ENCODE measurements around the gene MAP3K13. TPM values are rescaled to one million over a fixed set of nuclear protein-coding genes. Genes with fewer than 3 reads are reported as not detected.
"Not testable (repeated sequence)": the region's sequence is repeated elsewhere in the genome, so short reads cannot be mapped to it uniquely, and the experiment has no call there.

The MAP3K13 gene
- total RNA-seq, 4 donors from 2014 or later = 15.1 to 30.2 (median 24.0) TPM

DNA sequence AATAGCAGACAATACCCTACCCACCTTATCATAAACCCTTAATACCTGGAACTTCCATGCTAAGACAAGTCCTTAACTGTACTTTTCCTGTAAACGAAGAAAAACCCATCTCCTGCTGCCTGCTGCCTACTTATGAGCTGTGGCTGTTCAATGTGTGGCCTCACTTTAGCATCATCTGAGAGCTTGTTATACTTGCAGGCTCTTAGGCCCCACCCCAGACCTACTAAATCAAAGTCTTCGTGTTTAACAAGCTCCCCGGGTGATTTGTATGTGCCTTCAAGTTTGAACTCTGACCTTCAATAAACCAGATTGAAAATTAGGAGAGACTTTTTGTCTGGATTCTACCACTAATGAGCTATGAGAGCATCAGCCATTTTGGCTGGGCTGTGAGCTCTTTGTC, 106.6 kb downstream of the MAP3K13 start:
- Histone ChIP-seq H3K36me3 (peaks cover 5 to 76% (median 6%) of the 10 kb centered on the region in 3 donors), H3K27me3 (no peaks in the 10 kb centered on the region), H3K4me1 (peaks cover 0 to 9% (median 0%) of the 10 kb centered on the region in 3 donors), H3K27ac (no peak overlapping the region), H3K4me3 (no peak overlapping the region), H3K9me3 (no peaks in the 10 kb centered on the region)
- 64 to 87% methylated on average over 3 of the region's 3 CpGs for WGBS, 2 donors
- no peak for TF ChIP-seq CTCF (IDR thresholded peaks at IDR 0.05)
- TF ChIP-seq POLR2A (IDR thresholded peaks at IDR 0.05) = no peak
- intact Hi-C loops (cut with DNase I) = no loop called here
- DNase-seq = no peak

DNA sequence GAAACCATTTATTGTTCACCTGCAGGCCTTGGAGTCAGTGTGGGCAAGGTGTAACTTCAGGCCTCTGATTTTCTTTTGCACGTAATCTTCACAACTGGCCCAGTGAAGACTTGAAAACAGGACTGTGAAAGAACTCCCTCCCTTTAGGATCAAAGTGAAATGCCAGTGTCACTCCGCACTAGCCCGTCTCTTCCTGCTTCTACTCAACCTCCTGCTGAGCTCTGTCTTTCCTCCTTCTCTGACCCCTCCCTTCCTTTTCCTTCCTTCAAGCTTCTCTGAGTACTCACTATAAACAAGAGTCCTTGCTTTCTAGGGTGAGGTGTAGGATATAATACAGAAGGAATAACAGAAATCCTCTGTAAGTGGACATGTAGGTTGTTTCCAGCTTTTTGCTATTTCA, 107.4 kb downstream of the MAP3K13 start:
- intact Hi-C loops (cut with DNase I) = no loop called here
- DNase-seq = no peak
- H3K4me1 ChIP-seq = peaks cover 0 to 9% (median 0%) of the 10 kb centered on the region in 3 donors
- H3K27ac ChIP-seq = no peak overlapping the region
- no peak overlapping the region for H3K4me3 ChIP-seq
- H3K27me3 ChIP-seq = no peaks in the 10 kb centered on the region
- no peaks in the 10 kb centered on the region for H3K9me3 ChIP-seq
- peaks cover 5 to 76% (median 6%) of the 10 kb centered on the region in 3 donors for H3K36me3 ChIP-seq
- WGBS, 2 donors = 66 to 78% methylated on average over 3 of the region's 3 CpGs
- TF ChIP-seq CTCF (IDR thresholded peaks at IDR 0.05) (no peak), POLR2A (IDR thresholded peaks at IDR 0.05) (no peak)

DNA sequence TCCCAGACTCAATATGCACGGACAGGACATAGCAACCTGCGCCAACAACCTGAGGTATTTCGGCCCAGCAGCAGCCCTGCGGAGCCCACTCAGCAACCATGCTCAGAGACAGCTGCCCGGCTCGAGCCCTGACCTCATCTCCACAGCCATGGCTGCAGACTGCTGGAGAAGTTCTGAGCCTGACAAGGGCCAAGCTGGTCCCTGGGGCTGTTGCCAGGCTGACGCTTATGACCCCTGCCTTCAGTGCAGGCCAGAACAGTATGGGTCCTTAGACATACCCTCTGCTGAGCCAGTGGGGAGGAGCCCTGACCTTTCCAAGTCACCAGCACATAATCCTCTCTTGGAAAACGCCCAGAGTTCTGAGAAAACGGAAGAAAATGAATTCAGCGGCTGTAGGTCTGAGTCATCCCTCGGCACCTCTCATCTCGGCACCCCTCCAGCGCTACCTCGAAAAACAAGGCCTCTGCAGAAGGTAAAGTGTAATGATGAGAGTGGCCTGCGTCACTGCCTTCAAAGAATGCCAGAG, 110.4 kb downstream of the MAP3K13 start:
- no peak overlapping the region for H3K4me3 ChIP-seq
- H3K36me3 ChIP-seq = peaks cover 0 to 65% (median 6%) of the 10 kb centered on the region in 3 donors
- peaks cover 0 to 9% (median 0%) of the 10 kb centered on the region in 3 donors for H3K4me1 ChIP-seq
- DNase-seq = no peak
- no peaks in the 10 kb centered on the region for H3K27me3 ChIP-seq
- 52 to 57% methylated on average over 9 to 10 of the region's 15 CpGs for WGBS, 2 donors
- TF ChIP-seq POLR2A (IDR thresholded peaks at IDR 0.05) = no peak
- TF ChIP-seq CTCF (IDR thresholded peaks at IDR 0.05) = no peak
- H3K27ac ChIP-seq = peak overlapping the region in 1 of 4 donors; percentile 25
- intact Hi-C loops (cut with DNase I) = no loop called here
- H3K9me3 ChIP-seq = no peaks in the 10 kb centered on the region

DNA sequence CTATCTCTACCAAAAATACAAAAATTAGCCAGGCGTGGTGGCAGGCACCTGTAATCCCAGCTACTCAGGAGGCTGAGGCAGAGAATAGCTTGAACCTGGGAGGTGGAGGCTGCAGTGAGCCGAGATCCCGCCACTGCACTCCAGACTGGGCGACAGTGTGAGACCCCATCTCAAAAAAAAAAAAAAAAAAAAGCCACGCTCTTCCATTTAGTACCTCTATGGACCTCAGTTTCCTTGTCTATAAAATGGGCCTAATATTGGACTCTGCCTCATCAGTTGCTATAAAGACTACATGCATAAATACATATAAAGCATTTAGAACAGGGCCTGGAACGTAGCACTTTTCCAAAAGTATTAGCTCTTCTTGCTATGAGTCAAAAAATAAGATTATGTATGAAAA, 112.0 kb downstream of the MAP3K13 start:
- peaks cover 0 to 66% (median 6%) of the 10 kb centered on the region in 3 donors for H3K36me3 ChIP-seq
- H3K9me3 ChIP-seq; intact Hi-C loops (cut with DNase I); H3K27me3 ChIP-seq; H3K27ac ChIP-seq; H3K4me3 ChIP-seq; H3K4me1 ChIP-seq; DNase-seq: not testable (repeated sequence)
- WGBS, 2 donors = 92 to 93% methylated on average over 6 of the region's 6 CpGs

DNA sequence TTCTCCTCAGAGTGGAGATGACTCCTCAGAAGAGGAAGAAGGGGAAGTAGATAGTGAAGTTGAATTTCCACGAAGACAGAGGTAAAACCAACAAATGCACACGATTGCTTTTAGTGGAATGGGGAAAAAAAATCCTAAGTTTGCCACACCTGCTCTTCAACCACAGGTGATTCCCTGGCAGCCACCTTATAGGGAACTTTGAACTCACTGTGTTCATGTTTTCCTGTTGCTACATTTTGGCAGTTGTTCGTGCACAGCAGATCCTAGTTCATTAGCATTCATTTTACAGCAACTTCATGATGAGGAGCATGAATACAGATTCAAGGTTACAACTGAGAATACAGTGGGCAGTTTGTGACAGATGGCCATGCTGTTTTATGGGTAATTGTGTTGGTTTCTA, 114.4 kb downstream of the MAP3K13 start:
- TF ChIP-seq CTCF (IDR thresholded peaks at IDR 0.05) = no peak
- H3K4me3 ChIP-seq = no peak overlapping the region

More for the DNA sequence above, 114.4 kb downstream of the MAP3K13 start:
- DNase-seq = no peak
- Histone ChIP-seq H3K27ac (no peak overlapping the region), H3K4me1 (peaks cover 0 to 9% (median 0%) of the 10 kb centered on the region in 3 donors), H3K9me3 (no peaks in the 10 kb centered on the region), H3K36me3 (peaks cover 0 to 84% (median 6%) of the 10 kb centered on the region in 3 donors), H3K27me3 (no peaks in the 10 kb centered on the region)
- WGBS, 2 donors = 75 to 90% methylated on average over 3 of the region's 3 CpGs
- intact Hi-C loops (cut with DNase I) = no loop called here

All from esophagus squamous epithelium (tissue), 5 donors.